OCI-LY3 (cell line): Measurements from ENCODE around the gene SDK2.

Source experiments
- H2AFZ ChIP-seq: fragments of 200-600, 300-600 bp; shearing (Covaris generic); 2 replicates; pipeline ENCODE4 v1.6.0; 2014; ENCODE audit warnings: antibody characterized with exemption, low read depth, low read length
- H3K27ac ChIP-seq: fragments of 200-600, 300-600 bp; sonication (generic); 2 replicates; pipeline ENCODE4 v1.5.1; 2014; ENCODE audit warnings: mild to moderate bottlenecking, low read length, moderate library complexity, mixed read lengths
- H3K27me3 ChIP-seq: fragments of 200-600, 300-600 bp; sonication (generic); 2 replicates; pipeline ENCODE4 v1.6.1; 2014; ENCODE audit warnings: low read depth, low read length, mixed read lengths
- H3K36me3 ChIP-seq: fragments of 200-600, 300-600 bp; sonication (generic); replicated peaks from 2 replicates; pipeline ENCODE3; 2014; ENCODE audit warnings: low read depth, low read length, mixed read lengths
- H3K4me1 ChIP-seq: fragments of 300-600, 200-600 bp; sonication (generic); 2 replicates; pipeline ENCODE4 v1.6.1; 2014; ENCODE audit warnings: low read length, mixed read lengths
- H3K4me2 ChIP-seq: fragments of 200-600, 300-600 bp; sonication (generic); 2 replicates; pipeline ENCODE4 v1.6.1; 2014; ENCODE audit warnings: low read length, mixed read lengths
- H3K4me3 ChIP-seq: fragments of 300-600, 200-600 bp; sonication (generic); 2 replicates; pipeline ENCODE4 v1.5.1; 2014; ENCODE audit warnings: antibody characterized with exemption, mild to moderate bottlenecking, low read length, moderate library complexity
- H3K79me2 ChIP-seq: fragments of 300-600, 200-600 bp; shearing (Covaris generic); 2 replicates; pipeline ENCODE4 v1.6.1; 2014; ENCODE audit warnings: mild to moderate bottlenecking, low read length, mixed read lengths
- H3K9ac ChIP-seq: fragments of 300-600, 200-600 bp; shearing (Covaris generic); 2 replicates; pipeline ENCODE4 v1.6.0; 2014; ENCODE audit warnings: mild to moderate bottlenecking, low read length, moderate library complexity
- H3K9me3 ChIP-seq: fragments of 200-600, 300-600 bp; shearing (Covaris generic); 2 replicates; pipeline ENCODE4 v1.6.1; 2014; ENCODE audit warnings: low read length, mixed read lengths; ENCODE audit not compliant: insufficient read depth
- H4K20me1 ChIP-seq: fragments of 200-600, 300-600 bp; sonication (generic); 2 replicates; pipeline ENCODE4 v1.6.1; 2016; ENCODE audit warnings: low read length, mixed read lengths; ENCODE audit not compliant: insufficient read depth
- CTCF ChIP-seq: fragments of 200-600, 300-600 bp; sonication (generic); IDR thresholded peaks from 2 replicates; pipeline ENCODE4 v1.5.1; 2014; ENCODE audit warnings: antibody characterized with exemption, low read length, low read depth
- EZH2phosphoT487 ChIP-seq: fragments of 200-600 bp; shearing (Covaris generic); IDR thresholded peaks from 2 replicates; pipeline ENCODE4 v1.6.1; 2018; ENCODE audit warnings: antibody characterized with exemption, mixed run types, low read depth

SDK2 gene

DNA sequence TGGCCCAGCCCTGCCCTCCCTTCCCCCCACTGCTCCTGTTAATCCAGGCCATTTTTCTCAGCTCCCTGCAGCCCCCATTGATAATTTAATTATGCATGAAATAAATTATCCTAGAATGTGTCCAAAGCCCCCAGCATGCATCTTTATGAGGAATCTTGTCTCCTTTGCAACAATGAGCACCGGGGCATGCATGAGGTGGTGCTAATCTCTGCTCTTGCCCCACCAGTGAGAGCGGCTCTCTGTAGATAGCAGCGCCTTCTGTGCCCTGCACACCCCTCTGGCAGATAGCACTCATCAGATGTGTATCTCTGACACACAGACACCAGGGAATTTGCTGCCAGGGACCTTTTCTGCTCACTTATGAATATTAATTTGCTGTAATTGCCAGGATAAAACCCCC, 192.2 kb downstream of the SDK2 start:
- Histone ChIP-seq H3K4me2 (no peak overlapping the region), H3K27ac (no peak overlapping the region), H4K20me1 (no peaks in the 10 kb centered on the region), H3K27me3 (peaks cover 4% of the 10 kb centered on the region), H3K9me3 (no peaks in the 10 kb centered on the region), H2AFZ (no peak overlapping the region), H3K79me2 (no peaks in the 10 kb centered on the region), H3K9ac (no peak overlapping the region), H3K36me3 (no peaks in the 10 kb centered on the region), H3K4me3 (no peak overlapping the region), H3K4me1 (no peaks in the 10 kb centered on the region)
- TF ChIP-seq EZH2phosphoT487 (no peak), CTCF (no peak)

- H3K79me2 ChIP-seq: no peaks in the 10 kb centered on the region
- H3K9ac ChIP-seq: no peak overlapping the region
- H3K4me2 ChIP-seq: no peak overlapping the region
- H3K27ac ChIP-seq: no peak overlapping the region
- H3K4me1 ChIP-seq: no peaks in the 10 kb centered on the region
- H3K9me3 ChIP-seq: no peaks in the 10 kb centered on the region
- H3K27me3 ChIP-seq: no peaks in the 10 kb centered on the region
- no peaks in the 10 kb centered on the region for H4K20me1 ChIP-seq
- no peaks in the 10 kb centered on the region for H3K36me3 ChIP-seq
- no peak overlapping the region for H3K4me3 ChIP-seq
- TF ChIP-seq CTCF (no peak), EZH2phosphoT487 (no peak)
- H2AFZ ChIP-seq: no peak overlapping the region
Observed at GRCh38 chr17:73447319-73447718, 196.9 kb downstream of the SDK2 start.

GRCh38 chr17:73446617-73447016, 197.6 kb downstream of the SDK2 start:
- no peak overlapping the region for H3K9ac ChIP-seq
- no peak for TF ChIP-seq CTCF
- TF ChIP-seq EZH2phosphoT487: no peak
- no peak overlapping the region for H3K4me3 ChIP-seq
- no peaks in the 10 kb centered on the region for H3K79me2 ChIP-seq
- H3K4me1 ChIP-seq: no peaks in the 10 kb centered on the region
- no peaks in the 10 kb centered on the region for H3K9me3 ChIP-seq
- no peaks in the 10 kb centered on the region for H3K27me3 ChIP-seq
- H4K20me1 ChIP-seq: no peaks in the 10 kb centered on the region
- H2AFZ ChIP-seq: no peak overlapping the region
- H3K4me2 ChIP-seq: no peak overlapping the region
- no peaks in the 10 kb centered on the region for H3K36me3 ChIP-seq
- H3K27ac ChIP-seq: no peak overlapping the region

DNA sequence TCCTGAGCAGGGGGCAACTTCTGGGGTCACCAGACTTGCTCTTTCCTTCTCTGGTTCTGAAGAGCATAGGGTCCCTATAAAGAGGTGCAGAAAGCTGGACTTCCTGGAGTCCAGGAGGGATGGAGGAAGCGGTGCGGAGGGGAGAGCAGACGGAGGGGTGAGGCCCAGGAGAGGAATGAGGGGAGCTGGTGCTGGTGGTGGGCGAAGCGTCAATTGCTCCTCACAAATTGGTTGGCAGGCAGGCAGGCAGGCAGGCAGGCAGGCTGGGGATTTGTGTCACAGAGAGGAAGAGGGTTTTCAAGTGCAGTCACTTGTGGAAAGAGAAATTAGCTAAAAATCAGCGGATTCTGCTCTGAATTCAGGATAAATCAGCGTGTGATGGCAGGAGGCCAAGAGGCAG, 198.8 kb downstream of the SDK2 start:
- H3K27me3 ChIP-seq: no peaks in the 10 kb centered on the region
- no peaks in the 10 kb centered on the region for H4K20me1 ChIP-seq
- H3K79me2 ChIP-seq: no peaks in the 10 kb centered on the region
- no peak overlapping the region for H3K27ac ChIP-seq
- H3K9ac ChIP-seq: no peak overlapping the region
- H3K9me3 ChIP-seq: no peaks in the 10 kb centered on the region
- no peak for TF ChIP-seq EZH2phosphoT487
- TF ChIP-seq CTCF: no peak
- H3K4me3 ChIP-seq: no peak overlapping the region
- H3K4me2 ChIP-seq: no peak overlapping the region
- no peak overlapping the region for H2AFZ ChIP-seq
- H3K4me1 ChIP-seq: no peaks in the 10 kb centered on the region
- H3K36me3 ChIP-seq: no peaks in the 10 kb centered on the region
